ENCODE results near the gene TP53I13.

Gene TP53I13

GRCh38 chr17:29567554-29568330, 759 bp upstream of the TP53I13 start:
- peak; percentile 29 for DNase-seq

GRCh38 chr17:29569245-29569950, 897 bp downstream of the TP53I13 start:
- DNase-seq = no peak

- no peak for DNase-seq
Measured at GRCh38 chr17:29570521-29570920, 2.0 kb downstream of the TP53I13 start.

GRCh38 chr17:29571486-29571882, 3.0 kb downstream of the TP53I13 start:
- no peak for DNase-seq

GRCh38 chr17:29571883-29572681, 3.6 kb downstream of the TP53I13 start:
- DNase-seq = no peak

- DNase-seq = no peak
Measured at GRCh38 chr17:29572691-29573557, 4.4 kb downstream of the TP53I13 start.

GRCh38 chr17:29573558-29573869, 5.0 kb downstream of the TP53I13 start:
- no peak for DNase-seq

GRCh38 chr17:29573871-29574731, 5.6 kb downstream of the TP53I13 start:
- no peak for DNase-seq

GRCh38 chr17:29574732-29575510, 6.4 kb downstream of the TP53I13 start:
- no peak for DNase-seq

- DNase-seq = no peak
Measured at GRCh38 chr17:29575511-29576213, 7.2 kb downstream of the TP53I13 start.

- DNase-seq = no peak
Measured at GRCh38 chr17:29576214-29577000, 7.9 kb downstream of the TP53I13 start.

- no peak for DNase-seq
Measured at GRCh38 chr17:29577001-29577370, 8.5 kb downstream of the TP53I13 start.

- DNase-seq = no peak
Measured at GRCh38 chr17:29577385-29578211, 9.1 kb downstream of the TP53I13 start.

- no peak for DNase-seq
Measured at GRCh38 chr17:29578626-29579485, 10.4 kb downstream of the TP53I13 start.

- DNase-seq = peak; percentile 66
Measured at GRCh38 chr17:29579866-29580771, 11.6 kb downstream of the TP53I13 start.

- no peak for DNase-seq
Measured at GRCh38 chr17:29581583-29582253, 13.2 kb downstream of the TP53I13 start.

All from kidney glomerular epithelial cell (primary cell).